ENCODE data around the gene SERINC3. TPM values are rescaled to one million over a fixed set of nuclear protein-coding genes. Genes with fewer than 3 reads are reported as not detected.
A peak's percentile ranks its signal among the peaks of the same experiment; 100 is the strongest.

Gene SERINC3
- polyA plus RNA-seq, 1 donor (not counting 4 experiments of a cell fraction or from before 2014, with no cell fraction given), result 118 TPM

- H3K36me3 ChIP-seq (ENCODE audit: control insufficient read depth in 2 of 2, extremely low read depth in 1 of 2, insufficient read depth in 2 of 2, low read length in 2 of 2), result no peaks in the 10 kb centered on the region
- no peak overlapping the region for H3K4me2 ChIP-seq (ENCODE audit: control insufficient read depth, extremely low read depth, insufficient read depth, low read depth, low read length)
- H3K79me2 ChIP-seq (ENCODE audit: control insufficient read depth, insufficient read depth, low read length), result peaks cover 7% of the 10 kb centered on the region
- H3K27ac ChIP-seq (ENCODE audit: control insufficient read depth, insufficient read depth, low read length), result no peak overlapping the region
- no peaks in the 10 kb centered on the region for H3K27me3 ChIP-seq (ENCODE audit: control insufficient read depth, extremely low read depth, insufficient read depth, low read length)
- no peaks in the 10 kb centered on the region for H4K20me1 ChIP-seq (ENCODE audit: control insufficient read depth, extremely low read depth, insufficient read depth, low read length)
- no peaks in the 10 kb centered on the region for H3K9me1 ChIP-seq (ENCODE audit: control insufficient read depth, extremely low read depth, insufficient read depth, low read length)
- H3K4me1 ChIP-seq (ENCODE audit: control insufficient read depth, extremely low read depth, insufficient read depth, low read length), result peaks cover 12% of the 10 kb centered on the region
- H2AFZ ChIP-seq (ENCODE audit: control insufficient read depth, low read length), result no peak overlapping the region
- dilution Hi-C loops (cut with MboI; ENCODE audit: extremely low pct_ligation_motif_present, low sequenced_read_pairs), result no loop called here
- no peak overlapping the region for H3K4me3 ChIP-seq (ENCODE audit: control insufficient read depth in 2 of 3, extremely low read depth in 1 of 3, insufficient read depth in 2 of 3, low read depth in 1 of 3, low read length in 3 of 3)
- FAIRE-seq (no peak), DNase-seq (ENCODE audit: low read depth, low spot score) (no peak)
- TF ChIP-seq, protein P1, sequence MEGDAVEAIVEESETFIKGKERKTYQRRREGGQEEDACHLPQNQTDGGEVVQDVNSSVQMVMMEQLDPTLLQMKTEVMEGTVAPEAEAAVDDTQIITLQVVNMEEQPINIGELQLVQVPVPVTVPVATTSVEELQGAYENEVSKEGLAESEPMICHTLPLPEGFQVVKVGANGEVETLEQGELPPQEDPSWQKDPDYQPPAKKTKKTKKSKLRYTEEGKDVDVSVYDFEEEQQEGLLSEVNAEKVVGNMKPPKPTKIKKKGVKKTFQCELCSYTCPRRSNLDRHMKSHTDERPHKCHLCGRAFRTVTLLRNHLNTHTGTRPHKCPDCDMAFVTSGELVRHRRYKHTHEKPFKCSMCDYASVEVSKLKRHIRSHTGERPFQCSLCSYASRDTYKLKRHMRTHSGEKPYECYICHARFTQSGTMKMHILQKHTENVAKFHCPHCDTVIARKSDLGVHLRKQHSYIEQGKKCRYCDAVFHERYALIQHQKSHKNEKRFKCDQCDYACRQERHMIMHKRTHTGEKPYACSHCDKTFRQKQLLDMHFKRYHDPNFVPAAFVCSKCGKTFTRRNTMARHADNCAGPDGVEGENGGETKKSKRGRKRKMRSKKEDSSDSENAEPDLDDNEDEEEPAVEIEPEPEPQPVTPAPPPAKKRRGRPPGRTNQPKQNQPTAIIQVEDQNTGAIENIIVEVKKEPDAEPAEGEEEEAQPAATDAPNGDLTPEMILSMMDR (optimal IDR thresholded peaks at IDR 0.05 in 1 of 3, IDR thresholded peaks at IDR 0.05 in 1 of 3, conservative IDR thresholded peaks at IDR 0.05 in 1 of 3; ENCODE audit: extremely low read depth in 1 of 3, insufficient read depth in 2 of 3, low read length in 3 of 3), result peak; percentile 35 to 59 (median 45)
- no peak for TF ChIP-seq EZH2 (IDR thresholded peaks at IDR 0.05; ENCODE audit: low read length)
- H3K9ac ChIP-seq (ENCODE audit: control insufficient read depth, extremely low read depth, insufficient read depth, low read length), result no peak overlapping the region
- H3K9me3 ChIP-seq (ENCODE audit: control insufficient read depth, low read depth, low read length), result no peaks in the 10 kb centered on the region
Measured at GRCh38 chr20:44471481-44471882, 50.4 kb downstream of the SERINC3 start.

DNA sequence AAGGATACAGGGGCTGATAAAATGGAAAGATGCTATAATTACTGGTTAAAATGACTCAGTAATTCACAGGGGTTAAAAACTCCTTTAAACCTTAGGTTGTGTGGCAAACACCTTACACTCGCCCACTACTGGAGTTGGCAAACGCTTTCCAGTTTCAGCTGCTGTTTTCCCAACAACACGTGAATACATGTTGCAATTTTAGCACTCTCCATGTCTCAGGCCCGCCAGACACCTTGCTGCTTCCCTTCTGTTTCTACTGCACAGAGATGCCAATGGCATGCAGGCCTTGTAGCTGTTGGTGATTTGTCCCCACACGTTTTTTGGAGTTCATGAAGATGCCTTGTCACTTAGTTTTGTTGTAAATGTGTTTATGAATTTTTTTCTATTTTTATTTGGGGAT is 51.5 kb downstream of the SERINC3 start:
- dilution Hi-C loops (cut with MboI; ENCODE audit: extremely low pct_ligation_motif_present, low sequenced_read_pairs), result no loop called here
- H3K4me2 ChIP-seq (ENCODE audit: control insufficient read depth, extremely low read depth, insufficient read depth, low read depth, low read length), result no peak overlapping the region
- H2AFZ ChIP-seq (ENCODE audit: control insufficient read depth, low read length), result no peak overlapping the region
- H3K9me1 ChIP-seq (ENCODE audit: control insufficient read depth, extremely low read depth, insufficient read depth, low read length), result no peaks in the 10 kb centered on the region
- H3K79me2 ChIP-seq (ENCODE audit: control insufficient read depth, insufficient read depth, low read length), result no peaks in the 10 kb centered on the region
- no peaks in the 10 kb centered on the region for H3K36me3 ChIP-seq (ENCODE audit: control insufficient read depth in 2 of 2, extremely low read depth in 1 of 2, insufficient read depth in 2 of 2, low read length in 2 of 2)
- H3K9ac ChIP-seq (ENCODE audit: control insufficient read depth, extremely low read depth, insufficient read depth, low read length), result no peak overlapping the region
- H3K4me3 ChIP-seq (ENCODE audit: control insufficient read depth in 2 of 3, extremely low read depth in 1 of 3, insufficient read depth in 2 of 3, low read depth in 1 of 3, low read length in 3 of 3), result no peak overlapping the region
- no peaks in the 10 kb centered on the region for H3K9me3 ChIP-seq (ENCODE audit: control insufficient read depth, low read depth, low read length)
- peaks cover 10% of the 10 kb centered on the region for H3K4me1 ChIP-seq (ENCODE audit: control insufficient read depth, extremely low read depth, insufficient read depth, low read length)
- no peak overlapping the region for H3K27ac ChIP-seq (ENCODE audit: control insufficient read depth, insufficient read depth, low read length)
- no peaks in the 10 kb centered on the region for H4K20me1 ChIP-seq (ENCODE audit: control insufficient read depth, extremely low read depth, insufficient read depth, low read length)
- TF ChIP-seq, protein P1 (optimal IDR thresholded peaks at IDR 0.05 in 1 of 3, IDR thresholded peaks at IDR 0.05 in 1 of 3, conservative IDR thresholded peaks at IDR 0.05 in 1 of 3; ENCODE audit: extremely low read depth in 1 of 3, insufficient read depth in 2 of 3, low read length in 3 of 3), result no peak
- TF ChIP-seq EZH2 (IDR thresholded peaks at IDR 0.05; ENCODE audit: low read length), result no peak
- DNase-seq (ENCODE audit: low read depth, low spot score) (no peak), FAIRE-seq (no peak)
- no peaks in the 10 kb centered on the region for H3K27me3 ChIP-seq (ENCODE audit: control insufficient read depth, extremely low read depth, insufficient read depth, low read length)
